ENCODE results near the gene OTUD3. TPM values are rescaled to one million over a fixed set of nuclear protein-coding genes. Genes with fewer than 3 reads are reported as not detected.
A peak's percentile ranks its signal among the peaks of the same experiment; 100 is the strongest.
"Not testable (repeated sequence)": the region's sequence is repeated elsewhere in the genome, so short reads cannot be mapped to it uniquely, and the experiment has no call there.

OTUD3 gene
- total and polyA plus RNA-seq, 2 experiments from 2014 or later: 3.0 to 9.3 TPM

- Histone ChIP-seq H3K27me3 (no peaks in the 10 kb centered on the region), H3K4me1 (ENCODE audit: insufficient read depth) (peaks cover 11% of the 10 kb centered on the region), H3K36me3 (replicated peaks; ENCODE audit: insufficient read depth, low read depth) (no peaks in the 10 kb centered on the region), H3K27ac (peak overlapping the region; percentile 88), H4K20me1 (ENCODE audit: insufficient read depth, poor library complexity, severe bottlenecking) (no peaks in the 10 kb centered on the region), H3K4me2 (no peak overlapping the region), H3K9me2 (replicated peaks; ENCODE audit: insufficient read depth) (no peaks in the 10 kb centered on the region), H3K4me3 (no peak overlapping the region), H3K9me3 (ENCODE audit: low read depth) (peaks cover 7% of the 10 kb centered on the region), H2AFZ (no peak overlapping the region), H3K79me2 (no peaks in the 10 kb centered on the region)
- TF ChIP-seq EZH2phosphoT487 (IDR thresholded peaks at IDR 0.05; ENCODE audit: low read depth, severe bottlenecking, unreplicated experiment) (no peak), EZH2 (IDR thresholded peaks at IDR 0.05; ENCODE audit: borderline replicate concordance) (no peak), CTCF (IDR thresholded peaks at IDR 0.05; ENCODE audit: poor library complexity) (no peak)
- 88% methylated on average over 1 of the region's 1 CpG for WGBS (ENCODE audit: low lambda C conversion rate, missing lambda C conversion rate)
- no peak for DNase-seq (ENCODE audit: low spot score)
These were observed 17.5 kb upstream of the OTUD3 start for GRCh38 chr1:19864570-19865160.

GRCh38 chr1:19866029-19866428 is 16.2 kb upstream of the OTUD3 start:
- peaks cover 7% of the 10 kb centered on the region for H3K9me3 ChIP-seq (ENCODE audit: low read depth)
- H3K4me1 ChIP-seq (ENCODE audit: insufficient read depth): peaks cover 4% of the 10 kb centered on the region
- H2AFZ ChIP-seq: no peak overlapping the region
- no peaks in the 10 kb centered on the region for H4K20me1 ChIP-seq (ENCODE audit: insufficient read depth, poor library complexity, severe bottlenecking)
- H3K27ac ChIP-seq: peak overlapping the region; percentile 17
- no peak for TF ChIP-seq CTCF (IDR thresholded peaks at IDR 0.05; ENCODE audit: poor library complexity)
- TF ChIP-seq EZH2 (IDR thresholded peaks at IDR 0.05; ENCODE audit: borderline replicate concordance): no peak
- TF ChIP-seq EZH2phosphoT487 (IDR thresholded peaks at IDR 0.05; ENCODE audit: low read depth, severe bottlenecking, unreplicated experiment): no peak
- H3K27me3 ChIP-seq: no peaks in the 10 kb centered on the region
- no peaks in the 10 kb centered on the region for H3K9me2 ChIP-seq (replicated peaks; ENCODE audit: insufficient read depth)
- no peak for DNase-seq (ENCODE audit: low spot score)
- no peaks in the 10 kb centered on the region for H3K36me3 ChIP-seq (replicated peaks; ENCODE audit: insufficient read depth, low read depth)
- H3K4me2 ChIP-seq: no peak overlapping the region
- no peaks in the 10 kb centered on the region for H3K79me2 ChIP-seq
- H3K4me3 ChIP-seq: no peak overlapping the region
- 88% methylated on average over 1 of the region's 1 CpG for WGBS (ENCODE audit: low lambda C conversion rate, missing lambda C conversion rate)

GRCh38 chr1:19866758-19867157 is 15.4 kb upstream of the OTUD3 start:
- Histone ChIP-seq H3K4me1 (ENCODE audit: insufficient read depth) (peaks cover 4% of the 10 kb centered on the region), H3K9me3 (ENCODE audit: low read depth) (peaks cover 7% of the 10 kb centered on the region), H3K9me2 (replicated peaks; ENCODE audit: insufficient read depth) (no peaks in the 10 kb centered on the region), H2AFZ (no peak overlapping the region), H3K4me2 (no peak overlapping the region), H3K27me3 (no peaks in the 10 kb centered on the region), H3K27ac (peak overlapping the region; percentile 21), H3K36me3 (replicated peaks; ENCODE audit: insufficient read depth, low read depth) (no peaks in the 10 kb centered on the region), H4K20me1 (ENCODE audit: insufficient read depth, poor library complexity, severe bottlenecking) (no peaks in the 10 kb centered on the region), H3K79me2 (no peaks in the 10 kb centered on the region), H3K4me3 (no peak overlapping the region)
- WGBS (ENCODE audit: low lambda C conversion rate, missing lambda C conversion rate): 61% methylated on average over 1 of the region's 1 CpG
- TF ChIP-seq EZH2 (IDR thresholded peaks at IDR 0.05; ENCODE audit: borderline replicate concordance) (no peak), CTCF (IDR thresholded peaks at IDR 0.05; ENCODE audit: poor library complexity) (no peak), EZH2phosphoT487 (IDR thresholded peaks at IDR 0.05; ENCODE audit: low read depth, severe bottlenecking, unreplicated experiment) (no peak)
- no peak for DNase-seq (ENCODE audit: low spot score)

DNA sequence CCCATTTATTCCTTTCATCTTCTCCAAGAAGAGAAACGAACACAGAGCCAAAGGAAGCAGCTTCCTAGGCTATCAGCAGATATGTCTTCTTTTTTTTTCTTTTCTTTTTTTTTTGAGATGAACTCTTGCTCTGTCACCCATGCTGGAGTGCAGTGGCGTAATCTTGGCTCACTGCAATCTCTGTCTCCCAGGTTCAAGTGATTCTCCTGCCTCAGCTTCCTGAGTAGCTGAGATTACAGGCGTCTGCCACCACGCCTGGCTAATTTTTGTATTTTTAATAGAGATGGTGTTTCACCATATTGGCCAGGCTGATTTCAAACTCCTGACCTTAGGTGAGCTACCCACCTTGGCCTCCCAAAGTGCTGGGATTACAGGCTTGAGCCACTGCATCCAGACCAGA is 13.6 kb upstream of the OTUD3 start:
- not testable (repeated sequence) for H4K20me1 ChIP-seq (ENCODE audit: insufficient read depth, poor library complexity, severe bottlenecking); H3K4me2 ChIP-seq; H3K9me3 ChIP-seq (ENCODE audit: low read depth); H3K4me3 ChIP-seq; DNase-seq (ENCODE audit: low spot score); H3K27ac ChIP-seq; H3K36me3 ChIP-seq (replicated peaks; ENCODE audit: insufficient read depth, low read depth); H3K27me3 ChIP-seq; H2AFZ ChIP-seq; H3K9me2 ChIP-seq (replicated peaks; ENCODE audit: insufficient read depth); H3K79me2 ChIP-seq; H3K4me1 ChIP-seq (ENCODE audit: insufficient read depth)
- WGBS (ENCODE audit: low lambda C conversion rate, missing lambda C conversion rate): 86% methylated on average over 4 of the region's 4 CpGs

DNA sequence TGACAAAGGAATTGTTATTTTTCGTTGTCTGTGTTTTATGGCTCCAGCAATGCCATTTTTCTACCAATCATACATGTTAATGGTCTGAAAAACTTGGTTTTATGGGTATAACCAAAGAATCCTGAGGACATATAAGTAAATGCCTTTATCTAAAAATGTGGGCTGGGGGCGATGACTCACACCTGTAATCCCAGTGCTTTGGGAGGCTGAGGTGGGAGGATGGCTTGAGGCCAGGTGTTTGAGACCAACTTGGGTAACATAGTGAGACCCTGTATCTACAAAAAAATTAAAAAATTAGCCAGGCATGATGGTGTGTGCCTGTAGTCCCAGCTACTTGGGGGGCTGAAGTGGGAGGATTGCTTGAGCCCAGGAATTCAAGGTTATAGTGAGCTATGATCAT is 12.7 kb upstream of the OTUD3 start:
- WGBS (ENCODE audit: low lambda C conversion rate, missing lambda C conversion rate): 89% methylated on average over 2 of the region's 2 CpGs
- H3K27ac ChIP-seq: peak overlapping the region; percentile 85

More for the DNA sequence above, 12.7 kb upstream of the OTUD3 start:
- H3K36me3 ChIP-seq (replicated peaks; ENCODE audit: insufficient read depth, low read depth); H2AFZ ChIP-seq; H4K20me1 ChIP-seq (ENCODE audit: insufficient read depth, poor library complexity, severe bottlenecking); DNase-seq (ENCODE audit: low spot score); H3K4me3 ChIP-seq; H3K4me2 ChIP-seq; H3K79me2 ChIP-seq; H3K4me1 ChIP-seq (ENCODE audit: insufficient read depth); H3K27me3 ChIP-seq; H3K9me3 ChIP-seq (ENCODE audit: low read depth); H3K9me2 ChIP-seq (replicated peaks; ENCODE audit: insufficient read depth): not testable (repeated sequence)

Data from hepatocyte (in vitro differentiated cells).